Fibroblast of skin of right quadriceps (primary cell): ENCODE measurements around the gene JAGN1.
"Not testable (repeated sequence)": the region's sequence is repeated elsewhere in the genome, so short reads cannot be mapped to it uniquely, and the experiment has no call there.

Experiments used
- DNase-seq: peaks from one replicate; pipeline ENCODE4 v3.0.0-alpha.2; 2013

Gene JAGN1

DNA sequence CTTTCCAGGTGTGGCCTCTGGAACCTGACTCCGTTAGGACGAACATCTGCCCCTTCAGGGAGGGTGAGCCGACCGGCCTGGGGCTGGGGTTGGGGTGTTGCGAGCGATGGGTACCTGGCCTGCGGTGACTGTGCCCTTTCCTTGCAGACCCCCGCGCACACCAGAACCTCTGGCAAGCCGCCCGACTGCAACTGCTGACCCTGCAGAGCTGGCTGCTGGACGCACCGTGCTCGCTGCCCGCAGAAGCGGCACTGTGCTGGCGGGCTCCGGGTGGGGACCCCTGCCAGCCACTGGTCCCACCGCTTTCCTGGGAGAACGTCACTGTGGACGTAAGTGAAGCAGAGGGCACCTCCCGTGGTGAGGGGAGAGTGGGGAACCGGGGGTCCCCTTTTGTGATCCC, 37.7 kb downstream of the JAGN1 start:
- no peak for DNase-seq

DNA sequence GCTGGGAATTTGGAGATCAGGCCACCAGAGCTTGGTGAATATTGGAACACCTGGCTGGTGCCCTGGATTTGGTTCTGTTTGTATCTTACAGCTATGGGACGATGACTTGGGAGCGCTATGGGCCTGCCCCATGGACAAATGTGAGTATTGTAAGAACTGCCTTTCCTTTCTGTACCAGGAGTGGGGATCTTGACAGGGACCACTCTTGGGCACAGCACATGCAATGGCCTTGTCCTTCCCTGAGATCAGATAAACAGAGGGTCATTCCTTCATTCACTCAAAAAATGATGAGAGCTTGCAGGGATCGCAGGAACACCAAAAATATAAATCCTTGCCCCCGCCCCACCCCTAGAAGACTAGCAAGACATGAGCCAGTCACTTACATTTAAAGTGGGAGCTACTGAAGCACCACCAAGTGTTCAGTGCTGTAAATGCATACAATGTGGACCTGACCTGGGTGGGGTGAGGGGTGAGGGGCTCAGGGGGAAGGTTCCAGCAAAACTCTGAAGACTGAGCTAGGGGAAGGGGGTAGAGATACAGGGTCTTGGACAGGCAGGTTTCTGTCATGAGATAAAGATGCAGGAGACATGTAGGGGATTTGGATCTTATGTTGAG, 40.5 kb downstream of the JAGN1 start:
- DNase-seq, result no peak

DNA sequence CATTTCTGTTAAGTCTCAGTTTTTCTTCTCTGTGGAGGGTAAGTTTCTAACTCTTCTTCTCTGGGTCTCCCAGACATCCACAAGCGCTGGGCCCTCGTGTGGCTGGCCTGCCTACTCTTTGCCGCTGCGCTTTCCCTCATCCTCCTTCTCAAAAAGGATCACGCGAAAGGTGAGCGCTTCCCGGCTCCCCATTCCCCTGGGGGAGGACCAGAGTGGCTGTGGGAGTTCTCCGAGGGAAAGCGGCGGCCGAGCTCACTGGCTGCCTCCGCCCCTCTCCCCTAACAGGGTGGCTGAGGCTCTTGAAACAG, 42.1 kb downstream of the JAGN1 start:
- DNase-seq, result no peak

DNA sequence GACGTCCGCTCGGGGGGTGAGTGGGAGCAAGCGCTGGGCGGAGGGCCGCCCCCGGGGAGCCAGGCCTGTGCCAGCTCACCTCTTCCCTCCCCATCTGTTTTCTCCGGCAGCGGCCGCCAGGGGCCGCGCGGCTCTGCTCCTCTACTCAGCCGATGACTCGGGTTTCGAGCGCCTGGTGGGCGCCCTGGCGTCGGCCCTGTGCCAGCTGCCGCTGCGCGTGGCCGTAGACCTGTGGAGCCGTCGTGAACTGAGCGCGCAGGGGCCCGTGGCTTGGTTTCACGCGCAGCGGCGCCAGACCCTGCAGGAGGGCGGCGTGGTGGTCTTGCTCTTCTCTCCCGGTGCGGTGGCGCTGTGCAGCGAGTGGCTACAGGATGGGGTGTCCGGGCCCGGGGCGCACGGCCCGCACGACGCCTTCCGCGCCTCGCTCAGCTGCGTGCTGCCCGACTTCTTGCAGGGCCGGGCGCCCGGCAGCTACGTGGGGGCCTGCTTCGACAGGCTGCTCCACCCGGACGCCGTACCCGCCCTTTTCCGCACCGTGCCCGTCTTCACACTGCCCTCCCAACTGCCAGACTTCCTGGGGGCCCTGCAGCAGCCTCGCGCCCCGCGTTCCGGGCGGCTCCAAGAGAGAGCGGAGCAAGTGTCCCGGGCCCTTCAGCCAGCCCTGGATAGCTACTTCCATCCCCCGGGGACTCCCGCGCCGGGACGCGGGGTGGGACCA, 42.6 kb downstream of the JAGN1 start:
- peak; percentile 71 for DNase-seq

DNA sequence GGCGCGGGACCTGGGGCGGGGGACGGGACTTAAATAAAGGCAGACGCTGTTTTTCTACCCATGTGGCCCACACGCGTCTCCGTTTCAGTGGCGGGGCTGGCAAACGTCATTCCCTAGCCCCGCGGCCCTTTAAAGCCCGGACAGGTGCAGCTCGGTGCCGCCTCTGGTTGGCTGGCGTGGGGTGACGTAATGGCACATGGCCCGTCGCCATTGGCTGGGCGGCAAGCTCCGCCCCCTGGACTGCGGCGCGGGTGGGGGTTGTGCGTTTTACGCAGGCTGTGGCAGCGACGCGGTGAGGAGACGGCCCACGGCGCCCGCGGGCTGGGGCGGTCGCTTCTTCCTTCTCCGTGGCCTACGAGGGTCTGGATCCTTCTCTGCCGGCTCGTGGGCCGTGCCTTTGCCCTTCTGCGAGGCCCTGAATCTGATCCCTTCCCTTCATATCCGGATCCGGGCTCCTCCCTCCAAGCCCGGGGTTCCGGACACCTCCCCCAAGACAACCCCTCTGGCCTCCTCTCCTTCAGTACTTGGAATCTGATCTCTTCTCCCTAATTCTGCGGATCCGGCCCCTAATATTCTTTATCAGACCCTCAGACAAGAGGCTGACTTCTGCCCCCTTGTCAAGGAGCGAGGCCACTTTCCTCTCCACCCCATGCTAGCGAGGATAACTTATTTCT, 43.3 kb downstream of the JAGN1 start, which contains the start of gene CRELD1:
TSS of gene CRELD1 (plus strand) at position 274 of the 674 bp plus-strand sequence. CDS start 605 bp downstream, outside the sequence.
- peak; percentile 84 for DNase-seq

DNA sequence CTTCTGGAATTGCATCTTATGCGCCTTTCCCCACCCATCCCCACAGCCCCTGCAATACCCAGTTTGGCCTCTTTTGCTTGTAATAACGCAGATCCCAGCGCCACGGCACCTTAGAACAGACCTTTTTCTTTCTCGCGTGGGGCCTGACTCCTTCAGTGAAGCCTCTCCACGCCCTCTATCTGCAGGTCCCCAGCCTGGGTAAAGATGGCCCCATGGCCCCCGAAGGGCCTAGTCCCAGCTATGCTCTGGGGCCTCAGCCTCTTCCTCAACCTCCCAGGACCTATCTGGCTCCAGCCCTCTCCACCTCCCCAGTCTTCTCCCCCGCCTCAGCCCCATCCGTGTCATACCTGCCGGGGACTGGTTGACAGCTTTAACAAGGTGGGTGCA, 43.8 kb downstream of the JAGN1 start:
- no peak for DNase-seq

DNA sequence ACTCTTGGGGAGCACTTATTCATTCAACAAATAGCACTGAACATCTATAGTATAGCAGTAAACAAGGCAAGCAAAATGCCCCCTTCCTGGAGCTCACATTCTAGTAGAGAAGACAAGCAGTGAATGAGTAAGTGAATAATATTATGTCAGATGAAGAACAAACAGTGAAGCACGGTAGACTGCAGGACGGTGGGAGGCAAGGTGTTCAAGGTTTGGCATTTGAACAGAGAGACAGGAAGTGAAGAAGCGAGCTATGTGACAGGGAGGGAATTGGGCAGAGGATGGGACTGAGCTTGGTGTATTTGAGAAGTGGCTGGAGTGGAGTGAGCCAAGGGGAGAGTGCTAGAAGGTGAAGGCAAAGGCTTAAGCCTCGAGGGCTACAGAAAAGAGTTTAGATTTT, 44.6 kb downstream of the JAGN1 start:
- no peak for DNase-seq

DNA sequence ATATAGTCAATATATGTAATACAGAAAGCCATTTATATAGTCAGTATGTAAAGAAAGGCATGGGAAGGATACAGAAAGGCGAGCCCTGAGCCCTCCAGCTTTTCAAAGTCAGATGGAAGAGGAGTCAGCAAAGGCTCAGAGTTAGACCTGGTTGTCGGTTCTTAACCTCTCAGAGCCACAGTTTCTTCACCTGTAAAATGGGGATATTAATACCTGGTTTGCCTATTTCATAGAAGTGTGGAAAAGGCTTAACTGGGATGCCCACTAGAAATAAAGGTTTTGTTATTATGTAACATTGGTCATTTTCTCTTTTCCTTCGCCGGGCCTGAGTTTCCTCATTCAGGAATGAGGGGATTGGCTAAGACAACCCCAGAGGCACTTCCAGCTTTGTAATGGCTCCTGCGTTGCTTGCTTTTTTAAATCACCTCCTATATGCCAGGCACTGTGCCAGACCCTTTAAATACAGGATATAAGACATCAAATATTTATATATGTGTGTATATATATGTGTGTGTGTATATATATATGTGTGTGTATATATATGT, 45.6 kb downstream of the JAGN1 start:
- DNase-seq, result no peak

DNA sequence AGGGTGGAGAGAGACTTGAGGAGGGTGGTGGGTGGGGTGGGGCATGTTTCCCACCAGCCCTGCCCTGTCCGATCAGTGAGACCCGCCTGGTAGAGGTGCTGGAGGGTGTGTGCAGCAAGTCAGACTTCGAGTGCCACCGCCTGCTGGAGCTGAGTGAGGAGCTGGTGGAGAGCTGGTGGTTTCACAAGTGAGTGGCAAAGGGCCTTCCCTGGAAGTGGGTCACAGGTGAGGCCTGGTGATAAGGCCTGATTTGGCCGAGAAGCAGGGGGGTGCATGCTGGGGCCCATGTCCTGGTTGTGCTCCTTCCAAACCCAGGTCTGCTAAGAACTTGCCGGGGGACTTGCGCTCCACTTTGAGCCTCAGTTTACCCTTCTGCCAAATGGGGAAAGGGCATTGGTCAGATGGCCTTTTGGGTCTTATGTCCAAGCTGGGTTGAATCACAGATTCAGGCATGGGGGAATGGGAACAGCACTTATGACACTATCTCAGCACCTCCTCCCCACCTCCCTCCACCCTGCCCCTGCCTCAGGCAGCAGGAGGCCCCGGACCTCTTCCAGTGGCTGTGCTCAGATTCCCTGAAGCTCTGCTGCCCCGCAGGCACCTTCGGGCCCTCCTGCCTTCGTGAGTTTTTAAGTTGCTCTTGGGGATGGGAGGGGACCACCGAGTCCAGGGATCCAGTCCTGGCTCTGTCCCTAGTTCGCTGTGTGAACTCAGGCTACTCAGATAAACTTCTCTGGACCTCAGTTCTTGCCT, 47.3 kb downstream of the JAGN1 start:
- DNase-seq, result no peak

DNA sequence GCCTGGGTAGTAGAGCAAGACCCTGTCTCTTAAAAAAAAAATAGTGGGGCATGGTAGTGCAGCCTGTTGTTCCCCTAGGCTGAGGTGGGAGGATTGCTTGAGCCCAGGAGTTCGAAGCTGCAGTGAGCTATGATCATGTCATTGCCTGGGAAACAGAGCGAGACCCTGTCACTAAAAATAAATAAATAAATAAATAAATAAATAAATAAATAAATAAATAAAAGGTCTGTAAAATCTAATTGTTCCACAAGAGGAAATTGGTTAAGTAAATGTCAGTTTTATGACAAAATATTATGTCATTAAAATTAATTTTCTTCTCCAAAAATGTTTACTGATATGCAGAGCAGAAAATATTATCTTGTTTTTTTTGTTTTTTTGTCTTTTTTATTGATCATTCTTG, 48.6 kb downstream of the JAGN1 start:
- DNase-seq, result no peak

DNA sequence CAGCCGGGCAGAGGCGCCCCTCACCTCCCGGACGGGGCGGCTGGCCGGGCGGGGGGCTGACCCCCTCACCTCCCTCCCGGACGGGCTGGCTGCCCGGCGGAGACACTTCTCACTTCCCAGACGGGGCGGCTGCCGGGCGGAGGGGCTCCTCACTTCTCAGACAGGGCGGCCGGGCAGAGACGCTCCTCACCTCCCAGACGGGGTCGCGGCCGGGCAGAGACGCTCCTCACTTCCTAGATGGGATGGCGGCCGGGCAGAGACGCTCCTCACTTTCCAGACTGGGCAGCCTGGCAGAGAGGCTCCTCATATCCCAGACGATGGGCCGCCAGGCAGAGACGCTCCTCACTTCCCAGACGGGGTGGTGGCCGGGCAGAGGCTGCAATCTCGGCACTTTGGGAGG, 49.5 kb downstream of the JAGN1 start:
- DNase-seq, result not testable (repeated sequence)

DNA sequence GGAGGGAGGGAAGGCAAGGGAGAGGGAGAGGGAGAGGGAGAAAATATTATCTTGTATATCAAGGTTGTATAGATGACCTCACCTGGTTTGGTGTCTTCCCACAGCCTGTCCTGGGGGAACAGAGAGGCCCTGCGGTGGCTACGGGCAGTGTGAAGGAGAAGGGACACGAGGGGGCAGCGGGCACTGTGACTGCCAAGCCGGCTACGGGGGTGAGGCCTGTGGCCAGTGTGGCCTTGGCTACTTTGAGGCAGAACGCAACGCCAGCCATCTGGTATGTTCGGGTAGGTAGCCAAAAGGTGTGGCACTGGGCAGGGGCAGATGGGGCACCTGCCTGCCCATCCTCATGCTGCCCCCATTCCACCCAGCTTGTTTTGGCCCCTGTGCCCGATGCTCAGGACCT, 50.3 kb downstream of the JAGN1 start:
- no peak for DNase-seq

DNA sequence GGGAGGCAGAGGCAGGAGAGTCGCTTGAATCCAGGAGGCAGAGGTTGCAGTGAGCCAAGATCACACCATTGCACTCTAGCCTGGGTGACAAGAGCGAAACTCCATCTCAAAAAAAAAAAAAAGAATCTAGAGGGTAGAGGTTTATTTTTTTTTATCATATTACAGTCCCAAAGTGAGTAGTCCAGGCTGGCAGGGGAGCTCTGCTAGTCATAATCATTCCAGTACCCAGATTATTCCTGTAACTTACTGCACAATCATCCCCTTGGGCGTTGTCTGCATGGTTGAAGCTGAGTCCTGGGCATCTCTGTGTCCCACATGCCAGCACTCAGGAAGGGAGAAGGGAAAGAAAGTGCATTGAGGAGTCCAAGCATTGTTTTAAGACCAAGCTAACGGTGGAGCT, 51.8 kb downstream of the JAGN1 start:
- no peak for DNase-seq

DNA sequence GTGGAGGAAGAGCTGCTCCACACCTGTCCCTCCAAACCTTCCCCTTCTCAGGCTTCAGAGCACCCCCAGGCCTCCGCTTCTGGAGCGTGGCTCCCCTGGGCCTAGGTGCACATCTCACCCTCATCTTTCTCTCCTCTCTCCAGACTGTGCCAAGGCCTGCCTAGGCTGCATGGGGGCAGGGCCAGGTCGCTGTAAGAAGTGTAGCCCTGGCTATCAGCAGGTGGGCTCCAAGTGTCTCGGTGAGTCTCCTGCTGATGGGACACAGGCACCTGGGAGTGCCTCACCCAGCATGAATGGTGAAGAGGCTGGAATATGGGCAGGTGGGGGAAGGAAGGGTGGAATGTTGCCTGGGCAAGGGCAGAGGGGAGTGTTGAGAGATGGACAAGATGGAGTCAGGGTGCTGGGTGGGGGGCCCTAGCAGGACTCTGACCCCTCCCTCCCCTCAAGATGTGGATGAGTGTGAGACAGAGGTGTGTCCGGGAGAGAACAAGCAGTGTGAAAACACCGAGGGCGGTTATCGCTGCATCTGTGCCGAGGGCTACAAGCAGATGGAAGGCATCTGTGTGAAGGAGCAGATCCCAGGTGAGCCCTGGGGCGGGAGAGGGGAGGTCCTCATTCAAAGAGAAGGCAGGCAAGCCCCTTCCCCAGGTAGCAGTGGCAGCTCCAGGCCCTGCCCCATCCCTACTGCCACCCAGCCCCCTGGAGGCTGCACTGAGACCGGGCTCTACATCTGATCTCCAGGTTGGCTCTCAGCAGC, 52.7 kb downstream of the JAGN1 start:
- DNase-seq, result no peak
